Measurements from ENCODE around the gene ZBTB22. TPM values are rescaled to one million over a fixed set of nuclear protein-coding genes. Genes with fewer than 3 reads are reported as not detected.
A peak's percentile ranks its signal among the peaks of the same experiment; 100 is the strongest.
"Not testable (repeated sequence)": the region's sequence is repeated elsewhere in the genome, so short reads cannot be mapped to it uniquely, and the experiment has no call there.

The ZBTB22 gene, protein sequence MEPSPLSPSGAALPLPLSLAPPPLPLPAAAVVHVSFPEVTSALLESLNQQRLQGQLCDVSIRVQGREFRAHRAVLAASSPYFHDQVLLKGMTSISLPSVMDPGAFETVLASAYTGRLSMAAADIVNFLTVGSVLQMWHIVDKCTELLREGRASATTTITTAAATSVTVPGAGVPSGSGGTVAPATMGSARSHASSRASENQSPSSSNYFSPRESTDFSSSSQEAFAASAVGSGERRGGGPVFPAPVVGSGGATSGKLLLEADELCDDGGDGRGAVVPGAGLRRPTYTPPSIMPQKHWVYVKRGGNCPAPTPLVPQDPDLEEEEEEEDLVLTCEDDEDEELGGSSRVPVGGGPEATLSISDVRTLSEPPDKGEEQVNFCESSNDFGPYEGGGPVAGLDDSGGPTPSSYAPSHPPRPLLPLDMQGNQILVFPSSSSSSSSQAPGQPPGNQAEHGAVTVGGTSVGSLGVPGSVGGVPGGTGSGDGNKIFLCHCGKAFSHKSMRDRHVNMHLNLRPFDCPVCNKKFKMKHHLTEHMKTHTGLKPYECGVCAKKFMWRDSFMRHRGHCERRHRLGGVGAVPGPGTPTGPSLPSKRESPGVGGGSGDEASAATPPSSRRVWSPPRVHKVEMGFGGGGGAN
- polyA plus RNA-seq (ENCODE audit: insufficient read length), result 20.9 TPM
- long read RNA-seq, donor 1, transcript ZBTB22-208 (2 exons, 2,651 nt), result major isoform, 15 of 15 reads
- long read RNA-seq, donor 1, partial matches to known transcripts, result 0 of 15 reads
- long read RNA-seq, donor 1, other reads (novel, unspliced or antisense), result 0 of 15 reads
- long read RNA-seq, donor 2, transcript ZBTB22-208 (2 exons, 2,651 nt), result major isoform, 8 of 8 reads
- long read RNA-seq, donor 2, partial matches to known transcripts, result 0 of 8 reads
- long read RNA-seq, donor 2, other reads (novel, unspliced or antisense), result 0 of 8 reads
- long read RNA-seq, donor 3, transcript ZBTB22-208 (2 exons, 2,651 nt), result major isoform, 8 of 8 reads
- long read RNA-seq, donor 3, partial matches to known transcripts, result 0 of 8 reads
- long read RNA-seq, donor 3, other reads (novel, unspliced or antisense), result 0 of 8 reads
- long read RNA-seq, donor 4, partial matches to known transcripts, result 0 of 1 reads
- long read RNA-seq, donor 4, other reads (novel, unspliced or antisense), result 0 of 1 reads
- long read RNA-seq, donor 5, transcript ZBTB22-208 (2 exons, 2,651 nt), result major isoform, 23 of 23 reads
- long read RNA-seq, donor 5, partial matches to known transcripts, result 0 of 23 reads
- long read RNA-seq, donor 5, other reads (novel, unspliced or antisense), result 0 of 23 reads
- long read RNA-seq, donor 6, transcript ZBTB22-208 (2 exons, 2,651 nt), result major isoform, 9 of 9 reads
- long read RNA-seq, donor 6, partial matches to known transcripts, result 0 of 9 reads
- long read RNA-seq, donor 6, other reads (novel, unspliced or antisense), result 0 of 9 reads
- long read RNA-seq, donor 7, transcript ZBTB22-208 (2 exons, 2,651 nt), result major isoform, 19 of 20 reads
- long read RNA-seq, donor 7, partial matches to known transcripts, result 0 of 20 reads
- long read RNA-seq, donor 7, other reads (novel, unspliced or antisense), result 0 of 20 reads
- long read RNA-seq, donor 8, partial matches to known transcripts, result 0 of 4 reads
- long read RNA-seq, donor 8, other reads (novel, unspliced or antisense), result 0 of 4 reads

DNA sequence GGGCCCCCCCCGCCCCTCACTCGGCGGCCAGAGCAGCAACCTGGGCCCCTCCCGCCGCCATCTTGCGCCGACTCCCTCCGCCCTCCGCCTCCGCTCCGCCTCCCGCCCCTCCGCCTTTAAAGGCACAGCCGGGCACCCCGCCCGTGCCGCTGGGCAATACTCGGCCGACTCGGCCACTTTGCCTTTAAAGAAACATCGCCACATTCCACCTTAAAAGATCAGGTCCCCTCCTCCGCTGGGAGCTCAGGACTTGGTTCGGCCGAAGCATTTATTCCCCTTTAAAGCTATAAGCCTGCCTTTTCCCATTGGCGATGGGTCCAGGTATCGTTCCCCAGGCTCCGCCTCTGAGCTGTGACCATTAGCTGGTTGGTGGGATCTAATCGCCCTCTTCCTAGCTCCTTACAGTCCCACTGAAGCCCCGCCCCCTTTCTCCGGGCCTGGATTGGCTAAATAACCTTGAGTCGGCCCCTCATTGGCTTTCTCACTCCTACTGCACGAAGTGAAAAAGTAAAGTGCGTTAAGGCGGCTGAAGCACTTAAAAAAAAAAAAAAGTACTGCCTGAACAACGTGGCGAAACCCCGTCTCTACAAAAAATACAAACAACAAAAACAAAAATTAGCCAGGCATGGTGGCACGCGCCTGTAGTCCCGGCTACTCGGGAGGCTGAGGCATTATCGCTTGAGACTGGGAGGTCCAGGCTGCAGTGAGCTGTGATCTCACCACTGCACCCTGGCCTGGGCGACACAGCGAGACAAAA lies at the start of gene ZBTB22:
Gene ZBTB22, minus strand, starts transcription at position 76 of the 757 bp plus-strand sequence. CDS start 828 bp downstream, outside the sequence.
- DNase-seq, result peak; percentile 100

DNA sequence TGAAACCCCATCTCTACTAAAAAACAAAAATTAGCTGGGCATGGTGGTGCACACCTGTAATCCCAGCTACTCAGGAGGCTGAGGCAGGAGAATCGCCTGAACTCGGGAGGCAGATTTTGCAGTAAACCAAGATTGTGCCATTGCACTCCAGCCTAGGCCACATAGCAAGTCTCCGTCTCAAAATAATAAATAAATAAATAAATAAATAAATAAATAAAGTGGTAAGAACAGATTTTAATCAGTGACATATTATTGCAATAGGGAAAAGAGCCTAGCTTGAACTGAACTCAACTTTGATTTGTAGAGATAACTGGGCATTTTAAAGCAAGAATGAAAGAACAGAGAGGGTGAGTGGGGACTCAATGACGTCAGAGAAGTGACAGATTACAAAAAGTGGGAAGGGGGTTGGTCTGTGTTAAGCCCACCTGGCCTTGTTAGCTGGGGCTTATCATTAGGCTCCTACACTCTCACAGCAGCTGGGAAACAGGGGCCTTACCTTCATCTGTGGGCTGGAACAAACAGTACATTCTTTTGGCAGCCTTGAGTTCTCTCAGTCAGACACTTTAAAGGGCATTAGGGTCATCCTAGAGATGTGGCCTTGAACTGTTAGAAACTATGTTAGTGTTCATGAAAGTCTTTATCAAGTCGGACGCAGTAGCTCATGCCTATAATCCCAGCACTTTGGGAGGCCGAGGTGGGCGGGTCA lies 49.6 kb upstream of the ZBTB22 start:
- DNase-seq, result no peak

DNA sequence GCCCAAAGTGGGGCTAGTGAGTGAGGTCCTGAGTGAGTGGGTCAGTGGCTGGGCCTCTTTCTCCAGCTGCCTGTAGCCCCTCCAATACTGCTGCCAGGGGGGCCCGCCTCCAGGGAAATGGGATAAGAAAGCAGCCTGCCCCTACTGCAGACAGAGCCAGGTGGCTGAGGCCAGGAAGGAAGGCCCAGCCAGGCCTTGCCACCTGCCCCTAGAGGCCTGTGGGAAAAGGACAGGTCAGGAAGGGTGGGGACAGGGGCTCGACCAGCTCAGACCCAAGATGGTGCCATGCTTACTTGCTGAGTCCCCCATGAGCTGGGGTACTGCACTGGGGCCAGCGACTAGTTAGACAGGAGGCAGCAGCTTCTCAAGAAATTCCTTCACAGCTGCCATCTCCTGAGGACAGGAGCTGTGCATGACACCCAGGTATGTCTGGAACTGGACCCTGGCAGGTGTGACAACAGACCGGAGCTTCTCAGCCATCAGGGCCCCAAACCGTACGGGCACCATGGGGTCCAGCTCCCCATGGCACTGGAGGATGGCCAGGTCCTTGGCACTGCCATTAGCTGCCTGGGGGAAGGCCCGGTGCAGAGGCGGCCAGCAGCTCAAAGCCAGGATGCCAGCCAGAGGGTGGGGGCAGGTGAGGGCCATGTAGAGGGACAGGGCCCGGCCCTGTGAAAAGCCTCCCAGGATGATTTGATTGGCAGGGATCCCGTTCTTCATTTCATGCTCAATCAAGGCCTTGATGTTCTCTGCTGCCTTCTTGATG lies 47.8 kb upstream of the ZBTB22 start:
- DNase-seq, result not testable (repeated sequence)

DNA sequence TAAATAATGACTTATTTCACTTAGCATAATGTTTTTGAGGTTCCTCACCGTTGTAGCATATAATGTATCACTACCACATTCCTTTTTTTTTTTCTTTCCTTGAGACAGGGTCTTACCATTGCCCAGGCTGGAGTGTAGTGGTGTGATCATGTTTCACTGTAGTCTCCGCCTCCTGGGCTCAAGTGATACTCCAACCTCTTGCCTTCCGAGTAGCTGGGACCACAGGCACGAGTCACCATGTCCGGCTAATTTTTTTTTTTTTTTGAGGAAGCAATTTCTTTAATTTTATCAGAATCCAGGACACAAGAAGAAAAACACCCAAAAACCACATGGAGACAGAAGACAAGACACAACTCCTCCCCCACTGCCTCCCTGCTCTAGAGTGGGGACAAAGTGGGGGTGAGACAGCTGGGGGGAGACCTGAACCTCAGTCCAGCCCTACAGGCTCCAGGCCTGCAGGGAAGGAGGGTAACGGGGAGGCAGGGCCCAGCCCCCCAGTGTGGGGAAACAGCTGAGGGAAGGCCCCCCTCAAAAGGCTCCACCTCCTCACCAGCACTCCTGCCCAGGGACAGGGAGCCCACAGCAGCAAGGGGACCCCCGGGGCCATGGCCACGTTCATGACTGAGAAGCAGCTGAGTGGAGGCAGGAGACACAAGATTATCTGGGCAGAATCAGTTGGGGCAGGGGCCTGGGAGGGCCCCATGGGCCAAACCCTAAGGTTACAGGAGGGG lies 47.1 kb upstream of the ZBTB22 start:
- peak; percentile 66 for DNase-seq

DNA sequence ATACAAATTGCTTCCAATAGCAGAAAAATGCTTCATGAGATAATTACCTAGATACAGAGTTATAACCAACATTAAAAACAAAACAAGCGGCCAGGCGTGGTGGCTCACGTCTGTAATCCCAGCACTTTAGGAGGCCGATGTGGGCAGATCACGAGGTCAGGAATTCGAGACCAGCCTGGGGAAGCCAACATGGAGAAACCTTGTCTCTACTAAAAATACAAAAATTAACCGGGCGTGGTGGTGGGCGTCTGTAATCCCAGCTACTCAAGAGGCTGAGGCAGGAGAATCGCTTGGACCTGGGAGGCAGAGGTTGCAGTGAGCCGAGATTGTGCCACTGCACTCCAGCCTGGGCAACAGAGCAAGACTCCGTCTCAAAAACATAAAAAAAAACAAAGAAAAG lies 45.9 kb upstream of the ZBTB22 start:
- DNase-seq, result not testable (repeated sequence)

DNA sequence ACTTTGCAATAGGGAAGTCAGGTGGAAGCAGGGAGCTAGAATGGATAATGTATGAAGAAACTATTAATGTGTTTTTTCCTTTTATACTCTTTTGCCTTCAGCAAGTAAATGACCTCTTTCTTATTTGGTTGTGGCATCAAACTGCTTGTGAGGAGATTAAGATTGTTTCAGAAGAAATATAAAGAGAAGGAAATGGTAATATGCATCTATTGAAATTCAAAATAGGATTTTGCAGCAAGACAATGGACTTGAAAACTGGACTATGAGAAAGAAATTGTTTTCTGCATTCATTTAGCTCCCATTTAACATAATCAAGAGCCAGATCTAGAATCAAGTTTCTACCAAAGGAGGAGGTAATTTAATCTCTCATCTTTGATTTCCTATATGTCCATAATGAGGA lies 41.8 kb upstream of the ZBTB22 start:
- no peak for DNase-seq

DNA sequence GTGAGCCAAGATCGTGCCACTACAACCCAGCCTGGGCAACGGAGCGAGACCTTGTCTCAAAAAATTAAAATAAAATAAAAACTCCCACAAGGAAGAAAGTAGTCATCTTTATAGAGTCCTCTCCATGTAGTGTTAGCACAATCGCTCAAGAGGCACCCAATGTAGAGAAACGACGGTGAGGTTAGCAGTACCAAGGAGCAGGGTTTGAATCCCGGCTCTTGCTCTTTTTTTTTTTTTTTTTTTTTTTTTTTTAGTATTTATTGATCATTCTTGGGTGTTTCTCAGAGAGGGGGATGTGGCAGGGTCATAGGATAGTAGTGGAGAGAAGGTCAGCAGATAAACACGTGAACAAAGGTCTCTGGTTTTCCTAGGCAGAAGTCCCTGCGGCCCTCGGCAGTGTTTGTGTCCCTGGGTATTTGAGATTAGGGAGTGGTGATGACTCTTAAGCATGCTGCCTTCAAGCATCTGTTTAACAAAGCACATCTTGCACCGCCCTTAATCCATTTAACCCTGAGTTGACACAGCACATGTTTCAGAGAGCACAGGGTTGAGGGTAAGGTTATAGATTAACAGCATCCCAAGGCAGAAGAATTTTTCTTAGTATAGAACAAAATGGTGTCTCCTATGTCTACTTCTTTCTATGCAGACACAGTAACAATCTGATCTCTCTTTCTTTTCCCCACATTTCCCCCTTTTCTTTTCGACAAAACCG lies 39.8 kb upstream of the ZBTB22 start:
- not testable (repeated sequence) for DNase-seq

DNA sequence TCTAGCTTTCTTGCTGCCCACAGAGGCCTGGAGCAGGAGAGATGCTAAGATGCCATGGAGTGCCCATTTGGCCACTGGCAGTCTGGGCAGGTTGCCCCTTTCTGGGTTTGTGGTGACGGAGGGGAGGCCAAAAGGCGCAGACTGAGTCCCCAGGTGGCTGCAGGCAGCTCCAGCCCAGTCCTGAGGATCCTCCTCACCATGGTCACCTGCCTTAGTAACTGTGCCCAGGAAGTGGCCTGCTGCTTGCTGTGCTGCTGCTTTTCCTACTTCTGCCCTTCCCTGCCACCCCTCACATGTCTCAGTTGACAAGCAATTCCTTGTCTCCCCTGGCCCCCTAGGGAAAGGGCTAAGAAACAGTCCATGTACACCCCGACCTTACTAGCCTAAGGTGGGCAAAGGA lies 38.8 kb upstream of the ZBTB22 start:
- DNase-seq, result no peak

DNA sequence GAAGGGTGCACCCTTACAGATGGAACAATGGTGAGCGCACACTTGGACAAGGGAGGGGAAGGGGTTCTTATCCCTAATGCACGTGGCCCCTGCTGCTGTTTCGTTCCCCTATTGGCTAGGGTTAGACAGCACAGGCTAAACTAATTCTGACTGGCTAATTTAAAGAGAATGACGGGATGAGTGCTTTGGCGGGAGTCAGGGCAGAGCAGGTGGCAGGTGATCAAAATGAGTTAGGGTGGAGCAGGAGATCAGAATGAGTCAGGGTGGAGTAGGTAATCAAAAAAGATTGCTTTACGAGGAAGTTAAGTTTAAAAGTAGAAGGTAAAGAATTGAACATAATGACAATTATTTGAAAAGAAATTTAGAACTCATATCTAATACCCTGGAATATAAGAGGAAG lies 38.3 kb upstream of the ZBTB22 start:
- not testable (repeated sequence) for DNase-seq

DNA sequence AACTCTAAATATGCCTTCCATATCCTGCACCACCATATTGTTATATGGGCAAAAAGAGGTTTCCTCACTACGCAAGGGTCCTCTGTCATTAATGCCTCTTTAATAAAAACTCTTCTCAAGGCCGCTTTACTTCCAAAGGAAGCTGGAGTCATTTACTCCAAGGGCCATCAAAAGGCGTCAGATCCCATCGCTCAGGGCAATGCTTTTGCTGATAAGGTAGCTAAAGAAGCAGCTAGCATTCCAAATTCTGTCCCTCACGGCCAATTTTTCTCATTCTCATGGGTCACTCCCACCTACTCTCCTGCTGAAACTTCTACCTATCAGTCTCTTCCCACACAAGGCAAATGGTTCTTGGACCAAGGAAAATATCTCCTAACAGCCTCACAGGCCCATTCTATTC lies 30.3 kb upstream of the ZBTB22 start:
- no peak for DNase-seq

DNA sequence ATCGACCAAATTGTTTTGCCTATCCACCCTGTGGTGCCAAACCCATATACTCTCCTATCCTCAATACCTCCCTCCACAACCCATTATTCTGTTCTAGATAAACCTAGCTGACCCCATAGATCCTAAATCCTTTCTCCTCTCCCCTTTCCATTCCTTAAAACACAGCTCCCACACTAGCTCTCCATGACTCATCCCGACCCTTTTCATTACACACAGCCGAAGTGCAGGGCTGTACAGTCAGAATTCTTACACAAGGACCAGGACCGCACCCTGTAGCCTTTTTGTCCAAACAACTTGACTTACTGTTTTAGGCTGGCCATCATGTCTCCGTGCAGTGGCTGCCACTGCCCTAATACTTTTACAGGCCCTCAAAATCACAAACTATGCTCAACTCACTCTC lies 29.4 kb upstream of the ZBTB22 start:
- DNase-seq, result not testable (repeated sequence)

DNA sequence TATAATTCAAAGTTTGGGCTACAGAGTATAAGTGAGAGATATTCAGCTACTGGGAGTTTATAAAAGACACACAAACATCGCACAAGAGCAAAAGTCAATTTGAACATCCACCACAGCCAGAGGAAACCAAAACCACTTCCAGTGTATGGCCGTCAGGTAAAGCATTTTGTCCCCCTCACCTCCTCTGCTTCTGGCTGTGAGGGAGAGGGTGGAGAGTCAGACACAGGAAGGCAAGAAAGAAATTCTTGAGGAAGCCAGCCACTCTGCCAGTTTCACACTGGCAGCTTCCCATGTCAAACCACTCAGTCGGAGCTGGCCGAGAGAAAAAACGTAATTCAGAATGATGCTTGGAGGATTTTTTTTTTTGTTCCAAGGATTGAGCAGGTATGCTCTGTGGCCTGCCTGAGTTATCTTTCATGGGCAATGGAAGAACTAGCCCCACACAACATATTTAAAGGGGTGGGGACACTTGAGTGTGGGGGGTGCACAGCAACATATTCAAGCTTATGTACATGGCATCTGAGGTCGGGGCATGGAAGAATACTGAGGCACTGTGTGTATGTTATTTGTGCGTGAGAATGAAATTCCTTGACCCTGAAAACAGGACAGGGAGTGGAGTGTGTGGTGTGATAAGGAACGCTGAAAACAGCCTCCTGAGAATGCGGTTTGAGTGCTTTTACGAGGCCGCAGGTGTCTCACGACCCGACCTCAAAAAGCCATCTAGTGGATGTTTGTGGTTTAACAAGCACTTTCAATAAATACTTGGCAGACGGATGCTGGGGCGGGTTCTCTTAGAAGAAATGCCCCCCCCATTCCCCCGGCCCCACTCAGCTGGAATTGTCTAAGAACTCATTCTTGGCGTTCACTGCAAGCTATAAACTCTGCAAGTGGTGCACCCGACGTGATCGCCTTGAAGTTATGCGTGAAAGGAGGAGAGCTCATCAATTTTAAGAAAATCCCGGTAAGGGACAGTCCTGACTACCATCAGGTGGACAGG lies 27.5 kb upstream of the ZBTB22 start:
- peak; percentile 68 for DNase-seq

DNA sequence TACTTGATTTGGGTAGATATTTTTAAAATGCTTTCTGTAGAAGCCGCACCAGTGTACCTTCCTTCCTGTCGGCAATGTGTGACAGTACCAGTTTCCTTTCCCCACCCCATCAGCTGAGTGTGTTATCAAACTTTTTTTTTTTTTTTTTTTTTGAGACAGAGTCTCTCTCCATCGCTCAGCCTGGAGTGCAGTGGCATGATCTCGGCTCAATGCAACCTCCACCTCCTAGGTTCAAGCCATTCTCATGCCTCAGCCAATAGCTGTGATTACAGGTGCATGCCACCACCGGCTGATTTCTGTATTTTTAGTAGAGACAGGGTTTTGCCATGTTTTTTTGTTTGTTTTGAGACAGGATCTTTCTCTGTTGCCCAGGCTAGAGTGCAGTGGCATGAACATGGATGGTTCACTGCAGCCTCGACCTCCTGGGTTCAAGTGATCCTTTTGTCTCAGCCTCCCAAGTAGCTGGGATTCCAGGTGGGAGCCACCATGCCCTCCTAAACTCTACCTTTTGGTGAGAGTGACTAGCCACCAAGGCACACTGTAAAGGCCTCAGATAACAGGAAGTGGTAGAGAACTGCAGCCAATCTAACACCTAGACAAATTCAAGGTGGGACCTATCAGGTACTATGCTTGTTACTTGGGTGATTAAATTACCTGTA lies 26.5 kb upstream of the ZBTB22 start:
- DNase-seq, result no peak

DNA sequence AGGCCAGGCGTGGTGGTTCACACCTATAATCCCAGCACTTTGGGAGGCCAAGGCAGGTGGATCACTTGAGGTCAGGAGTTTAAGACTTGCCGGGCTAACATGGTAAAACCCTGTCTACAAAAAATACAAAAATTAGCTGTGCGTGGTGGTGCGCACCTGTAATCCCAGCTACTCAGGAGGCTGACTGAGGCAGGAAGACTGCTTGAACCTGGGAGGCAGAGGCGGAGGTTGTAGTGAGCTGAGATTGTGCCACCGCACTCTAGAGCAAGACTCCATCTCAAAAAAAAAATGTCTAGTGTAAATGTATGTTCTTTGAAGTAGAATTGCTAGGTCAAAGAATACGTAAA lies 26.0 kb upstream of the ZBTB22 start:
- DNase-seq, result not testable (repeated sequence)

DNA sequence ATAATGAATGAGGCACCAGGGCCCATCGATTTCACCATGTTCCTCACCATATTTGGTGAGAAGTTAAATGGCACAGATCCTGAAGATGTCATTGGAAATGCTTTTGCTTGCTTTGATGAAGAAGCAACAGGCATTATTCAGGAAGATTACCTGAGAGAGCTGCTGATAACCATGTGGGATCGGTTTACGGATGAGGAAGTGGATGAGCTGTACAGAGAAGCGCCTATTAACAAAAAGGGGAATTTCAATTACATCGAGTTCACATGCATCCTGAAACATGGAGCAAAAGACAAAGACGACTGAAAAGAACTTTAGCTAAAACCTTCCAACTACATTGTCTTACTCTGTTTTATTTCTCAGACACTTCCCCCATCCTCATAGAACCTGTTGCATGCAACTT lies 21.6 kb upstream of the ZBTB22 start:
- no peak for DNase-seq

DNA sequence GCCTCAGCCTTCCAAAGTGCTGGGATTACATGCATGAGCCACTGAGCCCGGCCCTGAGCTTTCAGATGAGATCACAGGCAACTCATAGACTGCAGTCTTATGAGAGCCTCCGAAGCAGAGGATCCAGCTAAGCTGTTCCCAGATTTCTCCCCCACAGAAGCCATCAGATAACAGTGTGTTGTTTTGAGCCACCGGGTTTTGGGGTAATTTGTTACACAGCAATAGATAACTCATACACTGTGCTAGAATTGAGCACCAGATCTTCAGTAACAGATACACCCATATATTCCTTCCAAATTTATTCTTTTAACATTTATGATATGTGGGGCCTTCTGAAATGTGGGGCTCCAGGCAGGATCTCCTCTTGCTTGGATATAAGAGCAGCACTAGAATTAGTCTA lies 19.0 kb upstream of the ZBTB22 start:
- no peak for DNase-seq
